Keratinocyte (primary cell): ENCODE data around the gene EMP3.

Experiments used
- CTCF ChIP-seq, 3 experiments: IDR thresholded peaks in 1 of 3; conservative IDR thresholded peaks in 1 of 3; optimal IDR thresholded peaks in 1 of 3; 2 replicates in 2 of 3; 3 replicates in 1 of 3; pipeline versions ENCODE3 to v1.5.1; 2011; ENCODE audit warnings: low read length in 3 of 3, mild to moderate bottlenecking in 3 of 3, moderate library complexity in 2 of 3, control low read depth in 1 of 3, inconsistent platforms in 1 of 3; ENCODE audit not compliant: insufficient read depth in 2 of 3; ENCODE audit errors: extremely low read depth in 1 of 3
- EZH2 ChIP-seq: IDR thresholded peaks from one replicate; pipeline ENCODE4 v1.6.1; 2012; ENCODE audit warnings: inconsistent platforms, mild to moderate bottlenecking, low read length, moderate library complexity

- no peak for TF ChIP-seq CTCF (optimal IDR thresholded peaks at IDR 0.05 in 1 of 3, IDR thresholded peaks at IDR 0.05 in 1 of 3, conservative IDR thresholded peaks at IDR 0.05 in 1 of 3; ENCODE audit: extremely low read depth in 1 of 3, insufficient read depth in 2 of 3, low read length in 3 of 3)
- TF ChIP-seq EZH2, result no peak
Observed at GRCh38 chr19:48303866-48304265, 21.5 kb upstream of the EMP3 start.
